Transverse colon (tissue), 4 donors: ENCODE measurements around the gene MFSD6L.

Experiments
- CTCF ChIP-seq, 5 experiments: fragments of 200-600 bp in 3 of 5; fragments of 450-650 bp in 2 of 5; sonication (generic) in 3 of 5; IDR thresholded peaks; 1 replicate in 2 of 5; 2 replicates in 3 of 5; pipeline ENCODE4 v1.5.1; 2016 to 2017; ENCODE audit warnings: antibody characterized with exemption in 5 of 5, inconsistent platforms in 3 of 5, mild to moderate bottlenecking in 2 of 5, moderate library complexity in 1 of 5
- EP300 ChIP-seq: sonication (generic); formaldehyde crosslinking; IDR thresholded peaks from one replicate; pipeline ENCODE4 v1.6.1; 2017; ENCODE audit warnings: antibody characterized with exemption, low read depth
- POLR2A ChIP-seq: fragments of 450-650 bp; IDR thresholded peaks from one replicate; pipeline ENCODE4 v1.6.1; 2016; ENCODE audit warnings: antibody characterized with exemption, mild to moderate bottlenecking, moderate library complexity
- POLR2AphosphoS5 ChIP-seq, 3 donors: sonication (generic); formaldehyde crosslinking; IDR thresholded peaks; one replicate each; pipeline ENCODE4 v1.6.1; 2016; ENCODE audit warnings: antibody characterized with exemption in 3 of 3

- no peak for TF ChIP-seq POLR2A
- TF ChIP-seq CTCF (IDR thresholded peaks at IDR 0.05): no peak
- TF ChIP-seq POLR2AphosphoS5 (IDR thresholded peaks at IDR 0.05): no peak
- no peak for TF ChIP-seq EP300
Measured at GRCh38 chr17:8754890-8755289, 44.3 kb downstream of the MFSD6L start.
